Prostate gland (tissue), 2 donors: ENCODE measurements around the gene VGLL3.

Experiments
- CTCF ChIP-seq, 4 experiments: fragments of 200-600 bp in 2 of 4; fragments of 450-650 bp in 2 of 4; sonication (generic) in 2 of 4; IDR thresholded peaks; 1 replicate in 3 of 4; 2 replicates in 1 of 4; pipeline ENCODE4 v1.5.1; 2016 to 2019; ENCODE audit warnings: antibody characterized with exemption in 4 of 4, mild to moderate bottlenecking in 2 of 4, moderate library complexity in 2 of 4
- POLR2A ChIP-seq: fragments of 450-650 bp; IDR thresholded peaks from one replicate; pipeline ENCODE4 v1.6.1; 2016; ENCODE audit warnings: antibody characterized with exemption, mild to moderate bottlenecking

DNA sequence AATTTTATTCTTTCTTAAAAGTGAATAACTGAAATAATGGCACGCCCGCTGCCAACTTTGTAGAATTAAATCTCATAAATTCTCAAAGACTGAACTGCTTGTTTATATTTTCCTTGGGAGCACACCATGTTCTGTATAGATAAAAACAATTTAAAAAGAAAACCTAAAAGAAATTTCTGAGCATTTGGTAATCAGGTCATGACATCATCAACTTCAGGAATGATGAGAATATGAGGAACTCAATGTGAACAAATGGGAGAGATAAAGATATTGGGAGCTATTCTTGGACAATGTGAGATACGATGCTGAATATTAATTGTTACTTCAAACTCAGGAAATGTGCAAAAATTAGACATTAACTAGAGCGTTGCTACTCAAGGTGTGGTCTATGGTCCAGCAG, 10.0 kb upstream of the VGLL3 start:
- no peak for TF ChIP-seq POLR2A
- TF ChIP-seq CTCF (IDR thresholded peaks at IDR 0.05): no peak
